Body of pancreas (tissue), 4 donors: ENCODE measurements around the gene TBC1D9. TPM values are rescaled to one million over a fixed set of nuclear protein-coding genes. Genes with fewer than 3 reads are reported as not detected.

Experiments
- ATAC-seq: fragments of 150-250 bp; one replicate; pipeline ENCODE4 v1.9.1; 2016
- DNase-seq, 4 donors: peaks; one replicate each; pipeline ENCODE4 v3.0.0-alpha.2; 2019
- H3K27ac ChIP-seq, 4 donors: fragments of 200-600 bp; sonication (generic); 1 replicate in 3 of 4; 2 replicates in 1 of 4; pipeline versions ENCODE4 v1.5.1 to v1.6.1; 2016 to 2019; ENCODE audit warnings: mild to moderate bottlenecking in 1 of 4, mixed read lengths in 1 of 4, moderate library complexity in 1 of 4
- H3K27me3 ChIP-seq, 2 donors: fragments of 200-600 bp; sonication (generic); one replicate each; pipeline ENCODE4 v1.6.0; 2016; ENCODE audit warnings: mild to moderate bottlenecking in 1 of 2
- H3K36me3 ChIP-seq, 2 donors: fragments of 200-600 bp; sonication (generic); replicated peaks in 1 of 2; 2 replicates each; pipeline ENCODE4 v1.5.1; 2016; ENCODE audit warnings: low read depth in 2 of 2; ENCODE audit not compliant: insufficient read depth in 1 of 2
- H3K4me1 ChIP-seq: fragments of 200-600 bp; sonication (generic); one replicate; pipeline ENCODE4 v1.6.0; 2016
- H3K4me3 ChIP-seq, 2 donors: fragments of 200-600 bp; sonication (generic); 1 replicate in 1 of 2; 2 replicates in 1 of 2; pipeline ENCODE4 v1.5.1; 2016 to 2019
- H3K9me3 ChIP-seq, 3 donors: fragments of 200-600 bp; sonication (generic); 1 replicate in 2 of 3; 2 replicates in 1 of 3; pipeline ENCODE4 v1.5.1; 2016
- POLR2A ChIP-seq, 3 donors: fragments of 450-650 bp; IDR thresholded peaks; one replicate each; pipeline ENCODE4 v1.6.1; 2016; ENCODE audit warnings: antibody characterized with exemption in 3 of 3, mild to moderate bottlenecking in 2 of 3
- WGBS, 2 donors: methylation state at CpG; one replicate each; pipeline ENCODE4 v1.1.5; 2017; 5-methylcytosine and 5-hydroxymethylcytosine counted together
- intact Hi-C: fragments of 100-400 bp; cut with DNase I; formaldehyde crosslinking; loops from one replicate; pipeline ENCODE4 v1.15.1; 2023
- total RNA-seq, 2 donors: library from RNA; depleted of rRNA; stranded (reverse); fragments of >200 nt; gene quantifications; one replicate each; pipeline ENCODE4 v1.1.0, GENCODE V29; 2016
- TF ChIP-seq, protein P1 (sequence below), 7 experiments: fragments of 450-650 bp in 4 of 7; fragments of 200-600 bp in 3 of 7; sonication (generic) in 3 of 7; IDR thresholded peaks; one replicate each; pipeline ENCODE4 v1.5.1; 2016 to 2019; ENCODE audit warnings: antibody characterized with exemption in 7 of 7

Gene TBC1D9
- total RNA-seq, 2 donors from 2014 or later = 11.2 to 13.5 TPM

DNA sequence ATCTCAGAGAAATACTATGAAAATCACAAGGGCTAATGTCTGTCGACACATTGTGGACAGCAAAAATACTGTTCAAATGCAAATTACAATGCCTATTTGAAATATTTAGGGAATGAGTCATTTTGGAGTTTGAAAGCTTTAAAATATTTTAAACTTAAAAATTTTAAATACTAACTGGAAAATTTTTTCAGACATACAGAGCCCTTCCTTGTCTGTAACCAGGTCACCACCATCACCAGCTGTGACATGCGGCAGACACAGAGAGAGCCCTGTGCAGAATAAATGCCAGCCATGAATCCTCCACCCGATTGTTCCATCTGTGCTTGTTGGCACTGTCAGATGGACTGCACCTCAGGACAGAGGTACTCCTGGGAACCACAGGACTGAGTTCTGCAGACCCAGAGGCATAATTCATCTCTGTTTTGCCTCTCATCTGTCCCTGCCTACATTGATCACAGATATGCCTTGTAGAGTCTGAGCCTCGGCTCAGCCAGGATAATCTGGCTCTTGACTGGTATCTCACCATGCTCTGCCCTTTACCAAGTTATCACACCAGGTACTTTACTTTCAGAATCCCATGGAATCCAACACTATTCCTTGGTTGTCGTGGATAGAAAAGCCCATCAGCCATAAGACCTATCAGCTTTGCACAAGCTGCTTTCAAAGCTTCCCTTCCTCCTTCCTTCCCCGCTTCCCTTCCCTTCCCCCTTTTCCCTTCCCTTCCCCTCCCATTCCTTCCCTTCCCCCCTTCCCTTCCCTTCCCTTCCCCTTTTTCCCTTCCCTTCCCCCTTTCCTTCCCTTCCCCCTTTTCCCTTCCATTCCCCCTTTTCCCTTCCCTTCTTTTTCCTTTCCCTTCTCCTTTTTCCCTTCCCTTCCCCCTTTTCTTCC lies 67.2 kb downstream of the TBC1D9 start:
- H3K27ac ChIP-seq = no peak overlapping the region
- WGBS, 2 donors = 85 to 86% methylated on average over 6 of the region's 6 CpGs
- TF ChIP-seq, protein P1, sequence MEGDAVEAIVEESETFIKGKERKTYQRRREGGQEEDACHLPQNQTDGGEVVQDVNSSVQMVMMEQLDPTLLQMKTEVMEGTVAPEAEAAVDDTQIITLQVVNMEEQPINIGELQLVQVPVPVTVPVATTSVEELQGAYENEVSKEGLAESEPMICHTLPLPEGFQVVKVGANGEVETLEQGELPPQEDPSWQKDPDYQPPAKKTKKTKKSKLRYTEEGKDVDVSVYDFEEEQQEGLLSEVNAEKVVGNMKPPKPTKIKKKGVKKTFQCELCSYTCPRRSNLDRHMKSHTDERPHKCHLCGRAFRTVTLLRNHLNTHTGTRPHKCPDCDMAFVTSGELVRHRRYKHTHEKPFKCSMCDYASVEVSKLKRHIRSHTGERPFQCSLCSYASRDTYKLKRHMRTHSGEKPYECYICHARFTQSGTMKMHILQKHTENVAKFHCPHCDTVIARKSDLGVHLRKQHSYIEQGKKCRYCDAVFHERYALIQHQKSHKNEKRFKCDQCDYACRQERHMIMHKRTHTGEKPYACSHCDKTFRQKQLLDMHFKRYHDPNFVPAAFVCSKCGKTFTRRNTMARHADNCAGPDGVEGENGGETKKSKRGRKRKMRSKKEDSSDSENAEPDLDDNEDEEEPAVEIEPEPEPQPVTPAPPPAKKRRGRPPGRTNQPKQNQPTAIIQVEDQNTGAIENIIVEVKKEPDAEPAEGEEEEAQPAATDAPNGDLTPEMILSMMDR (IDR thresholded peaks at IDR 0.05) = no peak
- no peak for TF ChIP-seq POLR2A (IDR thresholded peaks at IDR 0.05)
- no peaks in the 10 kb centered on the region for H3K27me3 ChIP-seq
- DNase-seq = no peak
- H3K4me1 ChIP-seq = no peaks in the 10 kb centered on the region
- H3K4me3 ChIP-seq = no peak overlapping the region
- H3K9me3 ChIP-seq = no peaks in the 10 kb centered on the region
- no peak for ATAC-seq
- no peaks in the 10 kb centered on the region for H3K36me3 ChIP-seq
- intact Hi-C loops = no loop called here

DNA sequence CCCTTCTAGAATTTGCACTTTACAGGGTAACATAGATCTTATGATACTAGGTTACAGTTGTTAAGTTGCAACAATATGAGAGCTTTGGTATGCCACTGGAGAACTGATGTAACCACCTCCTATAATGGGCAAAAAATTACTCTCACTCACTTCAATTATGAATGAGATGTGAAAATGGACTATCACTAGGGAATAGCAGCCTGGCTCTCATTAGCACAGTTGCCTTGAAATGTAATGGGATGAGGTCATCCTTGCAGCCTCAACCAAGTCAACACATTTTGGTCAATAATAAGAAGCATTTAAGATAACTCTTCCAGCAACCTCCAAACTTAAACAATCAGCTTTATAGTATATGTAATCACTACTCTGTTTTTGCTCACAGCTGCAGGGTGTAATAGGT lies 69.4 kb downstream of the TBC1D9 start:
- Histone ChIP-seq H3K36me3 (no peaks in the 10 kb centered on the region), H3K4me1 (no peaks in the 10 kb centered on the region), H3K9me3 (no peaks in the 10 kb centered on the region), H3K27ac (no peak overlapping the region), H3K27me3 (no peaks in the 10 kb centered on the region), H3K4me3 (no peak overlapping the region)
- TF ChIP-seq, protein P1 (IDR thresholded peaks at IDR 0.05) = no peak
- no peak for TF ChIP-seq POLR2A (IDR thresholded peaks at IDR 0.05)
- DNase-seq (no peak), ATAC-seq (no peak)
- intact Hi-C loops = no loop called here

DNA sequence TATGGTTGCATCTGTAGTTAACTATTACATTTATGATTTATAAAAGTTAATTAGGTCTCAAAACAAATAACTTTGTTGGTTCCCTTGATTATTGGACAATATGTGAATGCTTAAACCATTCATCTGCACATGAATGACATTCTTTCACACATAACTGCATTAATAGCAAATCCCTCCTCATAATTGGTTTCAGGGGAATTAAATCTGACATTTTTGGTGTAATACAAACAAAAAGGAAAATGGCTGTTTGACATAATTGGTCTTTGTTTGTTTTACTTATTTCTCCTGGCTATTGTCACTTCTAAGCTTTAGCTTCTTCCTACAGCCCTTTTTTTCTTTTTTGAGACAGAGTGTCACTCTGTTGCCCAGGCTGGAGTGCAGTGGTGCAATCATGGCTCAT lies 71.9 kb downstream of the TBC1D9 start:
- no peak for ATAC-seq
- Histone ChIP-seq H3K4me3 (no peak overlapping the region), H3K36me3 (no peaks in the 10 kb centered on the region), H3K9me3 (no peaks in the 10 kb centered on the region), H3K27ac (no peak overlapping the region), H3K4me1 (no peaks in the 10 kb centered on the region), H3K27me3 (no peaks in the 10 kb centered on the region)
- TF ChIP-seq, protein P1 (IDR thresholded peaks at IDR 0.05) = no peak
- no peak for TF ChIP-seq POLR2A (IDR thresholded peaks at IDR 0.05)
- intact Hi-C loops = no loop called here
- DNase-seq = no peak

DNA sequence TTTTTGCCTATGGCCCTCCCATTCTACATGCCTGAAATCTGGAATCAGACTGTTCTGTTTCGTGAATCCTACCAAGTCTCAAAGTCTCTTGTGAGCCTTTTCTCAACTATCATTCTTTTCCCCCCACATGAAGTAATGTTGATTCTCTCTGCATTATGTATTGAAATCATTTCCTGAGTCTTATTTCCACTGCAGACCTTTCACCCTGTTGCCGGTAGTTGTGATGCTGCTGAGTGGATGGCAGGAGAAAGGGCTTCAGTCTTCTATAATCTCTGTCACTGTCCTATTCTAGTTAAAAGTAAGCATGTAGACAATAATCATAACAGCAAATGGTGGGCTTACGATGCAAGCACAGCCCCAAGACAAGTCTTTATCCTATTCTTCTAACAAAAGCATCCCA lies 75.0 kb downstream of the TBC1D9 start:
- ATAC-seq (no peak), DNase-seq (no peak)
- Histone ChIP-seq H3K27me3 (no peaks in the 10 kb centered on the region), H3K36me3 (peaks cover 0 to 4% of the 10 kb centered on the region in 2 donors), H3K4me3 (no peak overlapping the region), H3K27ac (no peak overlapping the region), H3K9me3 (no peaks in the 10 kb centered on the region), H3K4me1 (no peaks in the 10 kb centered on the region)
- 87 to 96% methylated on average over 3 of the region's 3 CpGs for WGBS, 2 donors
- TF ChIP-seq, protein P1 (IDR thresholded peaks at IDR 0.05) = no peak
- intact Hi-C loops = no loop called here

DNA sequence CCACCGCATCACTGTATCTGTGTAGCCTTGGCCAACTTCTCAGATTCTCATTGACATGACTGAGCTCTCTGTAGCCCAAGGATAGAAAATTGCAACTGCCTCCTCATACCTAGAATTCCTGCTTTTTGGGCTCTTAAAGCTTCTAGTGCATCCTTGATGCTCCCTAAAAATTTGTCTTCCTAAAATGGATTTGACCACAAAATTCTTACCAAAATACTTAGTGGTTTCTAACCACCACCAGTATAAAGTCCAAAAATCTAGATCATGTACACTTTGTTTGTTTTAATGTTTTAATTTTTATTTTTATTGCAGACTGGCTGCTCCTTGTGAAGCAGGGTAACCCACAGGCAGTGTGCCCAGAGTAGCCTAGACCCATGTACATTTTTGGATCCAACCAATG lies 75.5 kb downstream of the TBC1D9 start:
- intact Hi-C loops = no loop called here
- Histone ChIP-seq H3K27me3 (no peaks in the 10 kb centered on the region), H3K36me3 (peaks cover 0 to 5% of the 10 kb centered on the region in 2 donors), H3K4me1 (no peaks in the 10 kb centered on the region), H3K9me3 (no peaks in the 10 kb centered on the region), H3K4me3 (no peak overlapping the region), H3K27ac (no peak overlapping the region)
- WGBS, 2 donors = 93 to 95% methylated on average over 1 of the region's 1 CpG
- ATAC-seq (no peak), DNase-seq (no peak)
- TF ChIP-seq, protein P1 (IDR thresholded peaks at IDR 0.05) = no peak
- no peak for TF ChIP-seq POLR2A (IDR thresholded peaks at IDR 0.05)
